WI38 (cell line): Measurements from ENCODE around the gene HEATR5A.
"Not testable (repeated sequence)": the region's sequence is repeated elsewhere in the genome, so short reads cannot be mapped to it uniquely, and the experiment has no call there.

ENCODE experiments used
- H3K4me3 ChIP-seq: 2 replicates; pipeline ENCODE4 v1.5.1; 2011; ENCODE audit warnings: low read depth, mild to moderate bottlenecking, control low read depth, low read length
- CTCF ChIP-seq: IDR thresholded peaks from 2 replicates; pipeline ENCODE4 v1.5.1; 2012; ENCODE audit warnings: low read depth, mild to moderate bottlenecking, control low read depth, low read length

Gene HEATR5A

GRCh38 chr14:31266437-31267331 is 153.7 kb downstream of the HEATR5A start:
- TF ChIP-seq CTCF, result no peak
- H3K4me3 ChIP-seq, result no peak overlapping the region

GRCh38 chr14:31265701-31266398 is 154.5 kb downstream of the HEATR5A start:
- no peak overlapping the region for H3K4me3 ChIP-seq
- no peak for TF ChIP-seq CTCF

- TF ChIP-seq CTCF, result no peak
- H3K4me3 ChIP-seq, result no peak overlapping the region
These were observed 156.7 kb downstream of the HEATR5A start for GRCh38 chr14:31263485-31264133.

GRCh38 chr14:31261859-31262731 is 158.3 kb downstream of the HEATR5A start:
- TF ChIP-seq CTCF, result no peak
- H3K4me3 ChIP-seq, result no peak overlapping the region

GRCh38 chr14:31261523-31261858 is 158.9 kb downstream of the HEATR5A start:
- TF ChIP-seq CTCF, result no peak
- H3K4me3 ChIP-seq, result no peak overlapping the region

GRCh38 chr14:31259040-31259435 is 161.3 kb downstream of the HEATR5A start:
- H3K4me3 ChIP-seq, result not testable (repeated sequence)

GRCh38 chr14:31258427-31259039 is 161.8 kb downstream of the HEATR5A start:
- TF ChIP-seq CTCF, result no peak

GRCh38 chr14:31257554-31258426 is 162.6 kb downstream of the HEATR5A start:
- H3K4me3 ChIP-seq, result not testable (repeated sequence)

More at GRCh38 chr14:31258427-31259039, 161.8 kb downstream of the HEATR5A start:
- H3K4me3 ChIP-seq, result no peak overlapping the region
